Transverse colon (tissue), 3 donors: ENCODE data around the gene SH3RF3.

Experiments used
- EP300 ChIP-seq: sonication (generic); formaldehyde crosslinking; IDR thresholded peaks from one replicate; pipeline ENCODE4 v1.6.1; 2017; ENCODE audit warnings: antibody characterized with exemption, low read depth
- POLR2A ChIP-seq: fragments of 450-650 bp; IDR thresholded peaks from one replicate; pipeline ENCODE4 v1.6.1; 2016; ENCODE audit warnings: antibody characterized with exemption, mild to moderate bottlenecking, moderate library complexity
- TF ChIP-seq, protein P1 (sequence below), 5 experiments: fragments of 200-600 bp in 3 of 5; fragments of 450-650 bp in 2 of 5; sonication (generic) in 3 of 5; IDR thresholded peaks; 1 replicate in 2 of 5; 2 replicates in 3 of 5; pipeline ENCODE4 v1.5.1; 2016 to 2017; ENCODE audit warnings: antibody characterized with exemption in 5 of 5, inconsistent platforms in 3 of 5, mild to moderate bottlenecking in 2 of 5, moderate library complexity in 1 of 5

DNA sequence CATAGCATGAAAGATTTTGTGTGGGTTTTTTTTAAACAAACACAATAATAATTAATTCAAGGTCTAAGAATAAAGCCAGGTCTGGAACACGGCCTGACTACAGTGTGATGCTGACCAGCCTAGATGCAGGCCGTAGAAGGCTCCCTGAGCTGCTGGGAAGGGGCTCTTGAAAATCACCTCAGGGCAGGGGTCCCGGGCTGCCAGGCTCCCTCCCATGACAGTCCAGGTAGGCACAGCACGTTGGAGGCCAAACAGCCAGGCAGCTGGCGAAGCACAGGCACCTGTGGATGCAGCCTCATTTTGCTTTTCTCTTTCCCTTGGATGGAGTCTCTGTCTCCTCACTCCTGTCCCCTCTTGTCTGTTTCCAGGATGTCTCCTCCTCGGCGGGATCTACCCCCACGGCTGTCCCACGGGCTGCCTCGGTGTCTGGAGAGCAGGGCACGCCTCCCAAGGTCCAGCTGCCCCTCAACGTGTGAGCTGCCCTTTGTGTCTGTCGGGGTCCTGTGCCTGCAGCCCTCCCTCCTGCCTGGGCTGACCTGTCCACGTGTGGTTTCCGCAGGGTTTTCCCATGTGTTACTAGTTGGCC is 290.3 kb downstream of the SH3RF3 start:
- TF ChIP-seq, protein P1, sequence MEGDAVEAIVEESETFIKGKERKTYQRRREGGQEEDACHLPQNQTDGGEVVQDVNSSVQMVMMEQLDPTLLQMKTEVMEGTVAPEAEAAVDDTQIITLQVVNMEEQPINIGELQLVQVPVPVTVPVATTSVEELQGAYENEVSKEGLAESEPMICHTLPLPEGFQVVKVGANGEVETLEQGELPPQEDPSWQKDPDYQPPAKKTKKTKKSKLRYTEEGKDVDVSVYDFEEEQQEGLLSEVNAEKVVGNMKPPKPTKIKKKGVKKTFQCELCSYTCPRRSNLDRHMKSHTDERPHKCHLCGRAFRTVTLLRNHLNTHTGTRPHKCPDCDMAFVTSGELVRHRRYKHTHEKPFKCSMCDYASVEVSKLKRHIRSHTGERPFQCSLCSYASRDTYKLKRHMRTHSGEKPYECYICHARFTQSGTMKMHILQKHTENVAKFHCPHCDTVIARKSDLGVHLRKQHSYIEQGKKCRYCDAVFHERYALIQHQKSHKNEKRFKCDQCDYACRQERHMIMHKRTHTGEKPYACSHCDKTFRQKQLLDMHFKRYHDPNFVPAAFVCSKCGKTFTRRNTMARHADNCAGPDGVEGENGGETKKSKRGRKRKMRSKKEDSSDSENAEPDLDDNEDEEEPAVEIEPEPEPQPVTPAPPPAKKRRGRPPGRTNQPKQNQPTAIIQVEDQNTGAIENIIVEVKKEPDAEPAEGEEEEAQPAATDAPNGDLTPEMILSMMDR (IDR thresholded peaks at IDR 0.05), result no peak
- TF ChIP-seq EP300 (no peak), POLR2A (no peak)
